Measurements from ENCODE around the gene MLLT10.

MLLT10 gene

GRCh38 chr10:21497177-21497807 lies 36.7 kb upstream of the MLLT10 start:
- peaks cover 70% of the 10 kb centered on the region for H3K27me3 Mint-ChIP-seq
- H3K36me3 Mint-ChIP-seq, result no peaks in the 10 kb centered on the region
- H3K4me1 Mint-ChIP-seq, result peaks cover 41% of the 10 kb centered on the region
- no peak for ATAC-seq
- no peak overlapping the region for H3K4me3 Mint-ChIP-seq
- no peak overlapping the region for H3K27ac Mint-ChIP-seq
- H3K9me3 Mint-ChIP-seq, result no peaks in the 10 kb centered on the region

- Mint-ChIP-seq H3K27ac (no peak overlapping the region), H3K4me1 (peaks cover 41% of the 10 kb centered on the region), H3K4me3 (no peak overlapping the region), H3K36me3 (no peaks in the 10 kb centered on the region), H3K9me3 (no peaks in the 10 kb centered on the region), H3K27me3 (peaks cover 80% of the 10 kb centered on the region)
- no peak for ATAC-seq
These were observed 35.7 kb upstream of the MLLT10 start for GRCh38 chr10:21498377-21498776.

GRCh38 chr10:21498986-21499385 lies 35.0 kb upstream of the MLLT10 start:
- no peak for ATAC-seq

GRCh38 chr10:21499701-21500577 lies 34.1 kb upstream of the MLLT10 start:
- Mint-ChIP-seq H3K4me1 (peaks cover 31% of the 10 kb centered on the region), H3K4me3 (peak overlapping the region; percentile 21)

More at GRCh38 chr10:21498986-21499385, 35.0 kb upstream of the MLLT10 start:
- Mint-ChIP-seq H3K4me3 (no peak overlapping the region), H3K27ac (no peak overlapping the region), H3K36me3 (no peaks in the 10 kb centered on the region), H3K27me3 (peaks cover 77% of the 10 kb centered on the region), H3K9me3 (no peaks in the 10 kb centered on the region), H3K4me1 (peaks cover 37% of the 10 kb centered on the region)

GRCh38 chr10:21500578-21500910 lies 33.5 kb upstream of the MLLT10 start:
- no peak for ATAC-seq
- Mint-ChIP-seq H3K9me3 (no peaks in the 10 kb centered on the region), H3K36me3 (no peaks in the 10 kb centered on the region), H3K27ac (no peak overlapping the region), H3K4me1 (peaks cover 26% of the 10 kb centered on the region), H3K4me3 (peak overlapping the region; percentile 21), H3K27me3 (peaks cover 65% of the 10 kb centered on the region)

More at GRCh38 chr10:21499701-21500577, 34.1 kb upstream of the MLLT10 start:
- H3K27ac Mint-ChIP-seq, result no peak overlapping the region
- no peaks in the 10 kb centered on the region for H3K36me3 Mint-ChIP-seq
- no peak for ATAC-seq
- no peaks in the 10 kb centered on the region for H3K9me3 Mint-ChIP-seq
- peaks cover 71% of the 10 kb centered on the region for H3K27me3 Mint-ChIP-seq

GRCh38 chr10:21501091-21501490 lies 32.9 kb upstream of the MLLT10 start:
- H3K4me3 Mint-ChIP-seq, result no peak overlapping the region
- H3K27ac Mint-ChIP-seq, result no peak overlapping the region
- H3K36me3 Mint-ChIP-seq, result no peaks in the 10 kb centered on the region
- peaks cover 62% of the 10 kb centered on the region for H3K27me3 Mint-ChIP-seq
- H3K4me1 Mint-ChIP-seq, result peaks cover 24% of the 10 kb centered on the region
- H3K9me3 Mint-ChIP-seq, result no peaks in the 10 kb centered on the region
- ATAC-seq, result no peak

- H3K4me3 Mint-ChIP-seq, result no peak overlapping the region
- H3K4me1 Mint-ChIP-seq, result peaks cover 24% of the 10 kb centered on the region
- no peaks in the 10 kb centered on the region for H3K9me3 Mint-ChIP-seq
- no peak overlapping the region for H3K27ac Mint-ChIP-seq
- ATAC-seq, result no peak
- peaks cover 63% of the 10 kb centered on the region for H3K27me3 Mint-ChIP-seq
- no peaks in the 10 kb centered on the region for H3K36me3 Mint-ChIP-seq
These were observed 32.2 kb upstream of the MLLT10 start for GRCh38 chr10:21501731-21502347.

- H3K9me3 Mint-ChIP-seq, result no peaks in the 10 kb centered on the region
- no peak overlapping the region for H3K27ac Mint-ChIP-seq
- H3K4me1 Mint-ChIP-seq, result peaks cover 24% of the 10 kb centered on the region
- no peak for ATAC-seq
- H3K36me3 Mint-ChIP-seq, result no peaks in the 10 kb centered on the region
- H3K4me3 Mint-ChIP-seq, result no peak overlapping the region
- peaks cover 68% of the 10 kb centered on the region for H3K27me3 Mint-ChIP-seq
These were observed 31.7 kb upstream of the MLLT10 start for GRCh38 chr10:21502348-21502740.

- Mint-ChIP-seq H3K9me3 (no peaks in the 10 kb centered on the region), H3K4me3 (no peak overlapping the region), H3K27me3 (peaks cover 69% of the 10 kb centered on the region), H3K36me3 (no peaks in the 10 kb centered on the region), H3K4me1 (peaks cover 24% of the 10 kb centered on the region), H3K27ac (no peak overlapping the region)
- no peak for ATAC-seq
These were observed 30.5 kb upstream of the MLLT10 start for GRCh38 chr10:21503542-21503941.

- no peak overlapping the region for H3K27ac Mint-ChIP-seq
- H3K9me3 Mint-ChIP-seq, result no peaks in the 10 kb centered on the region
- no peaks in the 10 kb centered on the region for H3K36me3 Mint-ChIP-seq
- peaks cover 6% of the 10 kb centered on the region for H3K4me1 Mint-ChIP-seq
- no peak overlapping the region for H3K4me3 Mint-ChIP-seq
- no peak for ATAC-seq
- peaks cover 58% of the 10 kb centered on the region for H3K27me3 Mint-ChIP-seq
These were observed 28.2 kb upstream of the MLLT10 start for GRCh38 chr10:21505711-21506278.

- Mint-ChIP-seq H3K27me3 (peaks cover 53% of the 10 kb centered on the region), H3K9me3 (no peaks in the 10 kb centered on the region)
- no peak for ATAC-seq
These were observed 27.7 kb upstream of the MLLT10 start for GRCh38 chr10:21506351-21506750.

GRCh38 chr10:21507150-21507549 lies 26.9 kb upstream of the MLLT10 start:
- H3K36me3 Mint-ChIP-seq, result no peaks in the 10 kb centered on the region
- no peak for ATAC-seq
- H3K27me3 Mint-ChIP-seq, result peaks cover 45% of the 10 kb centered on the region
- no peaks in the 10 kb centered on the region for H3K9me3 Mint-ChIP-seq
- H3K4me3 Mint-ChIP-seq, result no peak overlapping the region
- H3K4me1 Mint-ChIP-seq, result no peaks in the 10 kb centered on the region
- no peak overlapping the region for H3K27ac Mint-ChIP-seq

More at GRCh38 chr10:21506351-21506750, 27.7 kb upstream of the MLLT10 start:
- Mint-ChIP-seq H3K4me1 (peaks cover under 1% of the 10 kb centered on the region), H3K4me3 (no peak overlapping the region), H3K36me3 (no peaks in the 10 kb centered on the region), H3K27ac (no peak overlapping the region)

- ATAC-seq, result no peak
- peaks cover 38% of the 10 kb centered on the region for H3K27me3 Mint-ChIP-seq
- H3K4me1 Mint-ChIP-seq, result no peaks in the 10 kb centered on the region
- H3K27ac Mint-ChIP-seq, result no peak overlapping the region
- H3K4me3 Mint-ChIP-seq, result no peak overlapping the region
- H3K36me3 Mint-ChIP-seq, result no peaks in the 10 kb centered on the region
- H3K9me3 Mint-ChIP-seq, result no peaks in the 10 kb centered on the region
These were observed 25.2 kb upstream of the MLLT10 start for GRCh38 chr10:21508706-21509331.

GRCh38 chr10:21509341-21510240 lies 24.4 kb upstream of the MLLT10 start:
- Mint-ChIP-seq H3K9me3 (no peaks in the 10 kb centered on the region), H3K36me3 (no peaks in the 10 kb centered on the region), H3K4me1 (no peaks in the 10 kb centered on the region), H3K27me3 (peaks cover 42% of the 10 kb centered on the region), H3K27ac (no peak overlapping the region), H3K4me3 (no peak overlapping the region)
- no peak for ATAC-seq

All from stimulated activated memory B cell treated with anti-CD40 and anti-IgM and Interleukin-4, amounts not matched to agents 10 μg/mL and 1 μg/mL and 100 μg/mL, for 72 hours (primary cell).